Loucy (cell line): ENCODE results near the gene MBNL2.

ENCODE experiments used
- CTCF ChIP-seq: fragments of 200-600 bp; sonication (generic); conservative IDR thresholded peaks from 2 replicates; pipeline ENCODE4 v1.5.1; 2014; ENCODE audit warnings: mild to moderate bottlenecking, antibody characterized with exemption, low read length
- EZH2phosphoT487 ChIP-seq: fragments of 200-600 bp; IDR thresholded peaks from 2 replicates; pipeline ENCODE4 v1.6.1; 2018; ENCODE audit warnings: antibody characterized with exemption, mild to moderate bottlenecking, moderate library complexity, borderline replicate concordance

GRCh38 chr13:97288486-97288900 is 66.4 kb downstream of the MBNL2 start:
- no peak for TF ChIP-seq EZH2phosphoT487
- no peak for TF ChIP-seq CTCF
